H9 (cell line): Measurements from ENCODE around the gene DPF3. TPM values are rescaled to one million over a fixed set of nuclear protein-coding genes. Genes with fewer than 3 reads are reported as not detected.
"Not testable (repeated sequence)": the region's sequence is repeated elsewhere in the genome, so short reads cannot be mapped to it uniquely, and the experiment has no call there.

ENCODE experiments used
- DNase-seq: peaks from one replicate; pipeline ENCODE4 v3.0.0-alpha.2; 2017
- H2AFZ ChIP-seq: one replicate; pipeline ENCODE4 v1.6.1; 2013; ENCODE audit warnings: mild to moderate bottlenecking, low read length, control low read depth, moderate library complexity
- H2AK5ac ChIP-seq: 2 replicates; pipeline ENCODE4 v1.6.1; 2013; ENCODE audit warnings: low read length, control low read depth, mixed read lengths; ENCODE audit not compliant: insufficient read length
- H2BK120ac ChIP-seq: one replicate; pipeline ENCODE4 v1.6.1; 2013; ENCODE audit warnings: low read depth, mild to moderate bottlenecking, low read length, control low read depth, inconsistent platforms; ENCODE audit not compliant: poor library complexity, severe bottlenecking
- H2BK12ac ChIP-seq: 2 replicates; pipeline ENCODE4 v1.6.1; 2013; ENCODE audit warnings: low read length, control low read depth, mixed read lengths, low read depth; ENCODE audit not compliant: insufficient read length
- H2BK15ac ChIP-seq: 2 replicates; pipeline ENCODE4 v1.6.1; 2013; ENCODE audit warnings: low read depth, low read length, control low read depth
- H2BK20ac ChIP-seq: one replicate; pipeline ENCODE4 v1.6.1; 2013; ENCODE audit warnings: low read depth, mild to moderate bottlenecking, low read length, control low read depth, inconsistent platforms; ENCODE audit not compliant: poor library complexity, severe bottlenecking
- H2BK5ac ChIP-seq: 2 replicates; pipeline ENCODE4 v1.6.1; 2013; ENCODE audit warnings: low read length, control low read depth, mixed read lengths; ENCODE audit not compliant: insufficient read length
- H3K14ac ChIP-seq: 2 replicates; pipeline ENCODE4 v1.6.1; 2013; ENCODE audit warnings: low read length, control low read depth; ENCODE audit not compliant: insufficient read depth
- H3K18ac ChIP-seq: 2 replicates; pipeline ENCODE4 v1.6.1; 2013; ENCODE audit warnings: low read depth, mild to moderate bottlenecking, mixed read lengths, low read length, control low read depth; ENCODE audit not compliant: insufficient read length
- H3K23ac ChIP-seq: 2 replicates; pipeline ENCODE4 v1.6.1; 2013; ENCODE audit warnings: low read length, control low read depth, mixed read lengths, low read depth; ENCODE audit not compliant: insufficient read length
- H3K23me2 ChIP-seq: 2 replicates; pipeline ENCODE4 v1.6.1; 2013; ENCODE audit warnings: low read depth, mild to moderate bottlenecking, mixed read lengths, low read length, control low read depth; ENCODE audit not compliant: insufficient read length, poor library complexity, severe bottlenecking
- H3K27ac ChIP-seq: 2 replicates; pipeline ENCODE4 v1.5.1; 2013; ENCODE audit warnings: low read length, control low read depth, mixed read lengths, low read depth; ENCODE audit not compliant: insufficient read length
- H3K27me3 ChIP-seq: 2 replicates; pipeline ENCODE4 v1.6.1; 2013; ENCODE audit warnings: low read length, control low read depth, inconsistent platforms; ENCODE audit not compliant: insufficient read depth
- H3K4ac ChIP-seq: 2 replicates; pipeline ENCODE4 v1.6.1; 2013; ENCODE audit warnings: low read depth, mild to moderate bottlenecking, control low read depth, inconsistent platforms, low read length, moderate library complexity
- H3K4me1 ChIP-seq: 2 replicates; pipeline ENCODE4 v1.6.1; 2013; ENCODE audit warnings: low read length, control low read depth, inconsistent platforms; ENCODE audit not compliant: insufficient read depth
- H3K4me2 ChIP-seq: 2 replicates; pipeline ENCODE4 v1.6.1; 2013; ENCODE audit warnings: low read length, control low read depth, mixed read lengths; ENCODE audit not compliant: insufficient read length, insufficient read depth
- H3K56ac ChIP-seq: 2 replicates; pipeline ENCODE4 v1.6.1; 2013; ENCODE audit warnings: low read depth, mild to moderate bottlenecking, mixed read lengths, low read length, control low read depth; ENCODE audit not compliant: insufficient read length
- H3K79me1 ChIP-seq: 2 replicates; pipeline ENCODE4 v1.6.1; 2013; ENCODE audit warnings: low read depth, mild to moderate bottlenecking, moderate library complexity, low read length, control low read depth, inconsistent platforms; ENCODE audit not compliant: insufficient read depth, poor library complexity, severe bottlenecking
- H3K79me2 ChIP-seq: 2 replicates; pipeline ENCODE4 v1.6.1; 2013; ENCODE audit warnings: low read length, control low read depth, inconsistent platforms; ENCODE audit not compliant: insufficient read depth
- H3K9ac ChIP-seq: 2 replicates; pipeline ENCODE4 v1.6.1; 2013; ENCODE audit warnings: low read length, control low read depth, mixed read lengths; ENCODE audit not compliant: insufficient read length; ENCODE audit errors: extremely low read depth
- H3K9me3 ChIP-seq: one replicate; pipeline ENCODE4 v1.6.1; 2013; ENCODE audit warnings: low read depth, low read length, inconsistent platforms; ENCODE audit not compliant: control insufficient read depth
- H3T11ph ChIP-seq: one replicate; pipeline ENCODE4 v1.6.1; 2013; ENCODE audit warnings: mild to moderate bottlenecking, low read length, control low read depth, inconsistent platforms
- H4K20me1 ChIP-seq: one replicate; pipeline ENCODE4 v1.6.1; 2013; ENCODE audit not compliant: control insufficient read depth, insufficient read length, insufficient read depth
- H4K5ac ChIP-seq: 2 replicates; pipeline ENCODE4 v1.6.1; 2013; ENCODE audit warnings: low read depth, mild to moderate bottlenecking, mixed read lengths, low read length, control low read depth; ENCODE audit not compliant: insufficient read length
- H4K8ac ChIP-seq: replicated peaks from 2 replicates; pipeline ENCODE4 v1.6.1; 2013; ENCODE audit warnings: low read length, control low read depth, mixed read lengths, low read depth; ENCODE audit not compliant: insufficient read length
- H4K91ac ChIP-seq: 2 replicates; pipeline ENCODE4 v1.6.1; 2013; ENCODE audit warnings: low read depth, mild to moderate bottlenecking, moderate library complexity, mixed read lengths, low read length, control low read depth; ENCODE audit not compliant: insufficient read length
- H3K27ac Mint-ChIP-seq, 3 experiments: 2 replicates in 2 of 3; 3 replicates in 1 of 3; pipeline ENCODE4 v1.8.0; 2020 to 2021; ENCODE audit warnings: mixed read lengths in 3 of 3, mild to moderate bottlenecking in 1 of 3, moderate library complexity in 1 of 3
- H3K27me3 Mint-ChIP-seq: 2 replicates; pipeline ENCODE4 v1.8.0; 2021; ENCODE audit warnings: low read depth, mild to moderate bottlenecking, moderate library complexity, mixed read lengths
- H3K36me3 Mint-ChIP-seq, 3 experiments: 2 replicates in 2 of 3; 3 replicates in 1 of 3; pipeline ENCODE4 v1.8.0; 2020 to 2021; ENCODE audit warnings: low read depth in 3 of 3, mixed read lengths in 3 of 3; ENCODE audit not compliant: insufficient read depth in 1 of 3
- H3K4me1 Mint-ChIP-seq, 2 experiments: 2 replicates each; pipeline ENCODE4 v1.8.0; 2020; ENCODE audit warnings: mixed read lengths in 2 of 2
- H3K4me3 Mint-ChIP-seq, 2 experiments: 2 replicates in 1 of 2; 3 replicates in 1 of 2; pipeline ENCODE4 v1.8.0; 2020 to 2021; ENCODE audit warnings: mild to moderate bottlenecking in 2 of 2, mixed read lengths in 2 of 2, moderate library complexity in 1 of 2
- H3K9me3 Mint-ChIP-seq, 2 experiments: 2 replicates in 1 of 2; 3 replicates in 1 of 2; pipeline ENCODE4 v1.8.0; 2020; ENCODE audit warnings: mild to moderate bottlenecking in 2 of 2, mixed read lengths in 2 of 2, moderate library complexity in 1 of 2
- WGBS: extraction: QIAGEN DNeasy Blood & Tissue Kit; methylation state at CpG from one replicate; pipeline ENCODE4 v1.1.7; 2013; ENCODE audit warnings: missing lambda C conversion rate, low lambda C conversion rate, mixed read lengths; ENCODE audit not compliant: insufficient read length; ENCODE audit errors: extremely low coverage; 5-methylcytosine and 5-hydroxymethylcytosine counted together
- total RNA-seq: library from RNA; stranded (reverse); gene quantifications from 2 replicates; pipeline ENCODE4 v1.2.1, GENCODE V29; 2021
- TF ChIP-seq, protein P1 (sequence below): fragments of 200-600 bp; sonication (generic); conservative IDR thresholded peaks from 3 replicates; pipeline ENCODE4 v1.8.0; 2021; ENCODE audit warnings: antibody characterized with exemption, mild to moderate bottlenecking

The DPF3 gene
- total RNA-seq, 1 experiment from 2014 or later = not detected

GRCh38 chr14:72751276-72752033, 142.4 kb downstream of the DPF3 start:
- H3K14ac ChIP-seq = no peak overlapping the region
- H3K4ac ChIP-seq = no peak overlapping the region
- H3K9me3 ChIP-seq = peaks cover 8% of the 10 kb centered on the region
- H2BK5ac ChIP-seq = no peak overlapping the region
- H4K8ac ChIP-seq = no peak overlapping the region
- H3K9me3 Mint-ChIP-seq = peaks cover 16 to 18% of the 10 kb centered on the region in 2 experiments
- H3K56ac ChIP-seq = no peak overlapping the region
- no peaks in the 10 kb centered on the region for H3K79me2 ChIP-seq
- no peak overlapping the region for H3K27ac ChIP-seq
- TF ChIP-seq, protein P1, sequence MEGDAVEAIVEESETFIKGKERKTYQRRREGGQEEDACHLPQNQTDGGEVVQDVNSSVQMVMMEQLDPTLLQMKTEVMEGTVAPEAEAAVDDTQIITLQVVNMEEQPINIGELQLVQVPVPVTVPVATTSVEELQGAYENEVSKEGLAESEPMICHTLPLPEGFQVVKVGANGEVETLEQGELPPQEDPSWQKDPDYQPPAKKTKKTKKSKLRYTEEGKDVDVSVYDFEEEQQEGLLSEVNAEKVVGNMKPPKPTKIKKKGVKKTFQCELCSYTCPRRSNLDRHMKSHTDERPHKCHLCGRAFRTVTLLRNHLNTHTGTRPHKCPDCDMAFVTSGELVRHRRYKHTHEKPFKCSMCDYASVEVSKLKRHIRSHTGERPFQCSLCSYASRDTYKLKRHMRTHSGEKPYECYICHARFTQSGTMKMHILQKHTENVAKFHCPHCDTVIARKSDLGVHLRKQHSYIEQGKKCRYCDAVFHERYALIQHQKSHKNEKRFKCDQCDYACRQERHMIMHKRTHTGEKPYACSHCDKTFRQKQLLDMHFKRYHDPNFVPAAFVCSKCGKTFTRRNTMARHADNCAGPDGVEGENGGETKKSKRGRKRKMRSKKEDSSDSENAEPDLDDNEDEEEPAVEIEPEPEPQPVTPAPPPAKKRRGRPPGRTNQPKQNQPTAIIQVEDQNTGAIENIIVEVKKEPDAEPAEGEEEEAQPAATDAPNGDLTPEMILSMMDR = no peak
- H2BK120ac ChIP-seq = no peak overlapping the region
- WGBS = no CpG with 5 or more reads among the region's 9 CpGs
- no peak overlapping the region for H3K23ac ChIP-seq
- no peaks in the 10 kb centered on the region for H3K4me1 Mint-ChIP-seq
- H3K4me2 ChIP-seq = no peak overlapping the region
- no peak overlapping the region for H2BK15ac ChIP-seq
- H3K36me3 Mint-ChIP-seq = peaks cover 4 to 14% (median 4%) of the 10 kb centered on the region in 3 experiments; a peak in 5 of 7 replicates
- no peak overlapping the region for H3K4me3 Mint-ChIP-seq
- H2BK12ac ChIP-seq = no peak overlapping the region
- no peaks in the 10 kb centered on the region for H3K27me3 ChIP-seq
- no peak overlapping the region for H4K5ac ChIP-seq
- no peak overlapping the region for H3T11ph ChIP-seq
- no peak overlapping the region for H3K18ac ChIP-seq
- H2BK20ac ChIP-seq = no peak overlapping the region
- no peak overlapping the region for H3K27ac Mint-ChIP-seq
- H3K9ac ChIP-seq = no peak overlapping the region
- peaks cover 5% of the 10 kb centered on the region for H3K27me3 Mint-ChIP-seq
- H3K23me2 ChIP-seq = no peaks in the 10 kb centered on the region
- H3K4me1 ChIP-seq = no peaks in the 10 kb centered on the region
- no peaks in the 10 kb centered on the region for H4K20me1 ChIP-seq
- no peak for DNase-seq
- no peaks in the 10 kb centered on the region for H3K79me1 ChIP-seq
- no peak overlapping the region for H2AFZ ChIP-seq
- H2AK5ac ChIP-seq = no peak overlapping the region
- no peak overlapping the region for H4K91ac ChIP-seq

DNA sequence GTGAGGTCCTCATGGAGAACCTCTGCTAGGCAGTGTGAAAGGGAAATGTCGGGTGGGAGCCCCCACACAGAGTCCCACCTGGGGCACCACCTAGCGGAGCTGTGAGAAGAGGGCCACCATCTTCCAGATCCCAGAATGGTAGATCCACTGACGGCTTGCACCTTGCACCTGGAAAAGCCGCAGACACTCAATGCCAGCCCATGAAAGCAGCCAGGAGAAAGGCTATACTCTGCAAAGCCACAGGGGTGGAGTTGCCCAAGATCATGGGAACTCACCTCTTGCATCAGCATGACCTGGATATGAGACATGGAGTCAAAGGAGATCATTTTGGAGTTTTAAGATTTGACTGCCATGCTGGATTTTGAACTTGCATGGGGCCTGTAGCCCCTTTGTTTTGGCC, 145.0 kb downstream of the DPF3 start:
- H3K4me1 Mint-ChIP-seq, H3K56ac ChIP-seq, H4K91ac ChIP-seq, H3K79me1 ChIP-seq, H3K4me3 Mint-ChIP-seq, H3K27me3 ChIP-seq, H2BK120ac ChIP-seq, H3K9ac ChIP-seq, H3K9me3 ChIP-seq, DNase-seq, H4K5ac ChIP-seq, H3K18ac ChIP-seq, H3K4me1 ChIP-seq, H2BK5ac ChIP-seq, H3K14ac ChIP-seq, H3T11ph ChIP-seq, H3K4me2 ChIP-seq, H2AFZ ChIP-seq, H3K4ac ChIP-seq, H3K27ac Mint-ChIP-seq, H2BK15ac ChIP-seq, H2AK5ac ChIP-seq, H3K27ac ChIP-seq, H3K23ac ChIP-seq, H2BK20ac ChIP-seq, H3K23me2 ChIP-seq, H2BK12ac ChIP-seq, H4K20me1 ChIP-seq, H4K8ac ChIP-seq, H3K79me2 ChIP-seq, H3K27me3 Mint-ChIP-seq: not testable (repeated sequence)
- Mint-ChIP-seq H3K36me3 (peaks cover 4 to 14% (median 4%) of the 10 kb centered on the region in 3 experiments; a peak in 5 of 7 replicates), H3K9me3 (peaks cover 16 to 18% of the 10 kb centered on the region in 2 experiments)
- no CpG with 5 or more reads among the region's 4 CpGs for WGBS
